Measurements from ENCODE around the gene SEPSECS.

The SEPSECS gene

GRCh38 chr4:25101836-25102235, 58.4 kb downstream of the SEPSECS start:
- H3K4me3 ChIP-seq (ENCODE audit: insufficient read depth, low read depth, low read length, poor library complexity, severe bottlenecking) = no peak overlapping the region
- H3K9me3 ChIP-seq (ENCODE audit: control insufficient read depth, low read length) = no peaks in the 10 kb centered on the region
- DNase-seq = no peak
- H3K4me1 ChIP-seq (ENCODE audit: control insufficient read depth, insufficient read depth, low read length, poor library complexity, severe bottlenecking) = no peaks in the 10 kb centered on the region
- no peak overlapping the region for H3K27ac ChIP-seq (ENCODE audit: insufficient read depth, low read length, poor library complexity, severe bottlenecking)
- H3K27me3 ChIP-seq (replicated peaks; ENCODE audit: control insufficient read depth, insufficient read depth, low read length, poor library complexity, severe bottlenecking) = no peaks in the 10 kb centered on the region
- H3K36me3 ChIP-seq (ENCODE audit: control insufficient read depth, insufficient read depth, low read length) = no peaks in the 10 kb centered on the region

GRCh38 chr4:25100710-25101109, 59.5 kb downstream of the SEPSECS start:
- Histone ChIP-seq H3K4me1 (ENCODE audit: control insufficient read depth, insufficient read depth, low read length, poor library complexity, severe bottlenecking) (no peaks in the 10 kb centered on the region), H3K9me3 (ENCODE audit: control insufficient read depth, low read length) (no peaks in the 10 kb centered on the region), H3K36me3 (ENCODE audit: control insufficient read depth, insufficient read depth, low read length) (no peaks in the 10 kb centered on the region), H3K27me3 (replicated peaks; ENCODE audit: control insufficient read depth, insufficient read depth, low read length, poor library complexity, severe bottlenecking) (no peaks in the 10 kb centered on the region), H3K27ac (ENCODE audit: insufficient read depth, low read length, poor library complexity, severe bottlenecking) (no peak overlapping the region), H3K4me3 (ENCODE audit: insufficient read depth, low read depth, low read length, poor library complexity, severe bottlenecking) (no peak overlapping the region)
- no peak for DNase-seq

GRCh38 chr4:25100021-25100555, 60.2 kb downstream of the SEPSECS start:
- Histone ChIP-seq H3K27me3 (replicated peaks; ENCODE audit: control insufficient read depth, insufficient read depth, low read length, poor library complexity, severe bottlenecking) (no peaks in the 10 kb centered on the region), H3K9me3 (ENCODE audit: control insufficient read depth, low read length) (no peaks in the 10 kb centered on the region), H3K4me1 (ENCODE audit: control insufficient read depth, insufficient read depth, low read length, poor library complexity, severe bottlenecking) (no peaks in the 10 kb centered on the region), H3K4me3 (ENCODE audit: insufficient read depth, low read depth, low read length, poor library complexity, severe bottlenecking) (no peak overlapping the region), H3K27ac (ENCODE audit: insufficient read depth, low read length, poor library complexity, severe bottlenecking) (no peak overlapping the region), H3K36me3 (ENCODE audit: control insufficient read depth, insufficient read depth, low read length) (no peaks in the 10 kb centered on the region)
- DNase-seq = no peak

- no peak overlapping the region for H3K27ac ChIP-seq (ENCODE audit: insufficient read depth, low read length, poor library complexity, severe bottlenecking)
- H3K4me3 ChIP-seq (ENCODE audit: insufficient read depth, low read depth, low read length, poor library complexity, severe bottlenecking) = no peak overlapping the region
- DNase-seq = no peak
- no peaks in the 10 kb centered on the region for H3K4me1 ChIP-seq (ENCODE audit: control insufficient read depth, insufficient read depth, low read length, poor library complexity, severe bottlenecking)
- H3K9me3 ChIP-seq (ENCODE audit: control insufficient read depth, low read length) = no peaks in the 10 kb centered on the region
- H3K36me3 ChIP-seq (ENCODE audit: control insufficient read depth, insufficient read depth, low read length) = no peaks in the 10 kb centered on the region
- no peaks in the 10 kb centered on the region for H3K27me3 ChIP-seq (replicated peaks; ENCODE audit: control insufficient read depth, insufficient read depth, low read length, poor library complexity, severe bottlenecking)
Measured at GRCh38 chr4:25098964-25099891, 61.0 kb downstream of the SEPSECS start.

GRCh38 chr4:25096981-25097443, 63.2 kb downstream of the SEPSECS start:
- Histone ChIP-seq H3K36me3 (ENCODE audit: control insufficient read depth, insufficient read depth, low read length) (no peaks in the 10 kb centered on the region), H3K27me3 (replicated peaks; ENCODE audit: control insufficient read depth, insufficient read depth, low read length, poor library complexity, severe bottlenecking) (no peaks in the 10 kb centered on the region), H3K9me3 (ENCODE audit: control insufficient read depth, low read length) (no peaks in the 10 kb centered on the region), H3K27ac (ENCODE audit: insufficient read depth, low read length, poor library complexity, severe bottlenecking) (no peak overlapping the region), H3K4me1 (ENCODE audit: control insufficient read depth, insufficient read depth, low read length, poor library complexity, severe bottlenecking) (no peaks in the 10 kb centered on the region), H3K4me3 (ENCODE audit: insufficient read depth, low read depth, low read length, poor library complexity, severe bottlenecking) (no peak overlapping the region)
- DNase-seq = no peak

- no peaks in the 10 kb centered on the region for H3K36me3 ChIP-seq (ENCODE audit: control insufficient read depth, insufficient read depth, low read length)
- no peaks in the 10 kb centered on the region for H3K9me3 ChIP-seq (ENCODE audit: control insufficient read depth, low read length)
- H3K4me1 ChIP-seq (ENCODE audit: control insufficient read depth, insufficient read depth, low read length, poor library complexity, severe bottlenecking) = no peaks in the 10 kb centered on the region
- H3K27ac ChIP-seq (ENCODE audit: insufficient read depth, low read length, poor library complexity, severe bottlenecking) = no peak overlapping the region
- no peak for DNase-seq
- no peaks in the 10 kb centered on the region for H3K27me3 ChIP-seq (replicated peaks; ENCODE audit: control insufficient read depth, insufficient read depth, low read length, poor library complexity, severe bottlenecking)
- no peak overlapping the region for H3K4me3 ChIP-seq (ENCODE audit: insufficient read depth, low read depth, low read length, poor library complexity, severe bottlenecking)
Measured at GRCh38 chr4:25096251-25096980, 63.8 kb downstream of the SEPSECS start.

- Histone ChIP-seq H3K4me3 (ENCODE audit: insufficient read depth, low read depth, low read length, poor library complexity, severe bottlenecking) (no peak overlapping the region), H3K36me3 (ENCODE audit: control insufficient read depth, insufficient read depth, low read length) (no peaks in the 10 kb centered on the region), H3K27me3 (replicated peaks; ENCODE audit: control insufficient read depth, insufficient read depth, low read length, poor library complexity, severe bottlenecking) (no peaks in the 10 kb centered on the region), H3K9me3 (ENCODE audit: control insufficient read depth, low read length) (no peaks in the 10 kb centered on the region), H3K27ac (ENCODE audit: insufficient read depth, low read length, poor library complexity, severe bottlenecking) (no peak overlapping the region), H3K4me1 (ENCODE audit: control insufficient read depth, insufficient read depth, low read length, poor library complexity, severe bottlenecking) (no peaks in the 10 kb centered on the region)
- no peak for DNase-seq
Measured at GRCh38 chr4:25095837-25096236, 64.4 kb downstream of the SEPSECS start.

GRCh38 chr4:25092139-25092538, 68.1 kb downstream of the SEPSECS start:
- Histone ChIP-seq H3K4me3 (ENCODE audit: insufficient read depth, low read depth, low read length, poor library complexity, severe bottlenecking) (no peak overlapping the region), H3K27ac (ENCODE audit: insufficient read depth, low read length, poor library complexity, severe bottlenecking) (no peak overlapping the region), H3K9me3 (ENCODE audit: control insufficient read depth, low read length) (no peaks in the 10 kb centered on the region), H3K4me1 (ENCODE audit: control insufficient read depth, insufficient read depth, low read length, poor library complexity, severe bottlenecking) (no peaks in the 10 kb centered on the region), H3K27me3 (replicated peaks; ENCODE audit: control insufficient read depth, insufficient read depth, low read length, poor library complexity, severe bottlenecking) (no peaks in the 10 kb centered on the region), H3K36me3 (ENCODE audit: control insufficient read depth, insufficient read depth, low read length) (no peaks in the 10 kb centered on the region)
- no peak for DNase-seq

GRCh38 chr4:25090516-25090915, 69.7 kb downstream of the SEPSECS start:
- DNase-seq = no peak
- Histone ChIP-seq H3K36me3 (ENCODE audit: control insufficient read depth, insufficient read depth, low read length) (no peaks in the 10 kb centered on the region), H3K27me3 (replicated peaks; ENCODE audit: control insufficient read depth, insufficient read depth, low read length, poor library complexity, severe bottlenecking) (no peaks in the 10 kb centered on the region), H3K4me3 (ENCODE audit: insufficient read depth, low read depth, low read length, poor library complexity, severe bottlenecking) (no peak overlapping the region), H3K27ac (ENCODE audit: insufficient read depth, low read length, poor library complexity, severe bottlenecking) (no peak overlapping the region), H3K9me3 (ENCODE audit: control insufficient read depth, low read length) (no peaks in the 10 kb centered on the region), H3K4me1 (ENCODE audit: control insufficient read depth, insufficient read depth, low read length, poor library complexity, severe bottlenecking) (no peaks in the 10 kb centered on the region)

All from effector memory CD4-positive, alpha-beta T cell (primary cell).